HG02973 (cell line): ENCODE data around the gene CDR2L.

ENCODE experiments used
- ATAC-seq: cut with Tn5 transposase; IDR thresholded peaks from one replicate; pipeline ENCODE4 v1.9.1; 2021; ENCODE audit warnings: moderate library complexity; ENCODE audit not compliant: unreplicated experiment

The CDR2L gene

GRCh38 chr17:74987418-74987908 is at the start of gene CDR2L:
TSS of gene CDR2L (plus strand) at chr17:74987632. CDS start at chr17:74988044, 412 bp downstream.
- peak; percentile 83 for ATAC-seq

DNA sequence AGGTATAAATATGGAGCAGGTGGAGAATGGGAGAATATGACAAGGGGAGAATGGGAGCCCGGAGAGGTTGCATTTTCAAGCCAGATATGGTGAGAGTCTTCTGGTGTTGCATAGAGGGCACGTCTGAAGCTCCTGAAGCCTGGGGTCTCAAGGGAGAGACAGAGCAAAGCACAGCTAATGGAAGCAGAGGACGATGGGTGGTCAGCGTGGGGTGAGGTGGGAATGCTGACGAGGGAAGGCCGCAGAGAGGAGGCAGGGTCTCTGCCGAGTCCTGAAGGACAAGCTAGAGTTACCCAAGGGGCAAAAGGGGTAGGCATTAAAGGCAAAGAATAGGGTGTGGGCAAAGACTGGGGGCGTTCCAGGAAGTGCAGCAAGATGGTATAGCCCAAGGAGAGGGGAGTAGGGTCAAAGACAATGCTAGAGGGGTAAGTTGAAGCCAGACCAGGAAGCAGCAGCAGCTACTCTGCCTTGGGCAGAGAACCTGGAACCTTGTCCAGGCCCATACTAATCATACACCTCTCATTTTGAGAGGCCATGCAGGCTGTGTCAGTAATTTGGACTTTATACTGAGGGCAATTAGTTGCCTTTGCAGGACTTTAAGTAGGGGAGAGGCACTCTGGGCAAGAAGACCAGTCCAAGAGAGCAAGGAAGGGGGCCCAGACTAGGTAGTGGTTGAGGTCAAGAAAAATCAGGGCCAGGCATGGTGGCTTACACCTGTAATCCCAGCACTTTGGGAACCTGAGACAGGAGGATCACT is 49.1 kb upstream of the CDR2L start:
- no peak for ATAC-seq

DNA sequence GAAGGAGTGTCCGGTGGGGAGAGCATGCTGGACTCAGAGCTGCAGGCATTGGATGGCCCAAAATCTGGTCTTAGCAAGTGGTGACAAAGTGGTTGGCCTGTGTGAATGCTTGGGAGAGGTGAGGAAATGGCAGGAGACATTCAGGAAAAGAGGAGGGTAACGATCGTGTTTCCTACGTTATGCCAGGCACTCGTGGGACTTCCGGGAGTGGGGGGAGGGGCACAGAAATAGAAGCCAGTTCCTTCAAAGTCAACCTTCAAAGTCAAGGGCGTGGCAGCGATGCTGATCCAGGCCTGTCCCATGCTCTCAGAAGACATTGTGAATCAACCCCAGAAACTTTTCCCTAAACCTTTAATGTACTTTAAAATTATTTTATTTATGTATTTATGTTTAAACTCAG is 47.9 kb upstream of the CDR2L start:
- ATAC-seq = no peak

- ATAC-seq = no peak
Observed at GRCh38 chr17:74941128-74941725, 46.2 kb upstream of the CDR2L start.

GRCh38 chr17:74943808-74944522 is 43.5 kb upstream of the CDR2L start:
- ATAC-seq = no peak

DNA sequence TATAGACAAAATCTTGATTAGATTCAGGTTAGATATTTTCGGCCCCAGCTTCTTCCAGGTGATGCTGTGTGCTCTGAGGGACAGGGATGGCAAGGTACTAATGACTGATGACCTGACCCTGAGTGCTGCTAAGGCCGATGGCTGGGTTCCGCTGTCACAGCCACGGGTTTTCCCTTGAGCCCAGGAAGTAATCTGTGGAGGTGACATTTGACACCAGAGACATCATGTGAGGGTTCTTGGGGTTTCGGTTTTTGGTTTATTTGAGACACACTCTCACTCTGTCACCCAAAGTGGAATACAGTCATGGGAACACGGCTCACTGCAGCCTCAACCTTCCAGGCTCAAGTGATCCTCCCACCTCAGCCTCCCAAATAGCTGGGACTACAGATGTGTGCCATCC is 41.9 kb upstream of the CDR2L start:
- ATAC-seq = no peak

DNA sequence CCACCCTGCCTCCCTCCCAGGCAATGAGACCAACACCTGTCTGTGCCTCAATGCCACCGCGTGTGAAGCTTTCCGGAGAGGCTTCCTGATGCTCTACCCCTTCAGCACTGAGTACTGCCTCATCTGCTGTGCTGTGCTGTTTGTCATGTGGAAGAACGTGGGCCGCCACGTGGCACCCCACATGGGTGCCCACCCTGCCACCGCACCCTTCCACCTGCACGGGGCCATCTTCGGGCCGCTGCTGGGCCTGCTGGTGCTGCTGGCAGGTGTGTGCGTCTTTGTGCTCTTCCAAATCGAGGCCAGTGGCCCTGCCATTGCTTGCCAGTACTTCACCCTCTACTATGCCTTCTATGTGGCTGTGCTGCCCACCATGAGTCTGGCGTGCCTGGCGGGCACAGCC is 40.8 kb upstream of the CDR2L start:
- ATAC-seq = no peak

GRCh38 chr17:74947041-74947754 is 40.2 kb upstream of the CDR2L start:
- ATAC-seq = no peak

DNA sequence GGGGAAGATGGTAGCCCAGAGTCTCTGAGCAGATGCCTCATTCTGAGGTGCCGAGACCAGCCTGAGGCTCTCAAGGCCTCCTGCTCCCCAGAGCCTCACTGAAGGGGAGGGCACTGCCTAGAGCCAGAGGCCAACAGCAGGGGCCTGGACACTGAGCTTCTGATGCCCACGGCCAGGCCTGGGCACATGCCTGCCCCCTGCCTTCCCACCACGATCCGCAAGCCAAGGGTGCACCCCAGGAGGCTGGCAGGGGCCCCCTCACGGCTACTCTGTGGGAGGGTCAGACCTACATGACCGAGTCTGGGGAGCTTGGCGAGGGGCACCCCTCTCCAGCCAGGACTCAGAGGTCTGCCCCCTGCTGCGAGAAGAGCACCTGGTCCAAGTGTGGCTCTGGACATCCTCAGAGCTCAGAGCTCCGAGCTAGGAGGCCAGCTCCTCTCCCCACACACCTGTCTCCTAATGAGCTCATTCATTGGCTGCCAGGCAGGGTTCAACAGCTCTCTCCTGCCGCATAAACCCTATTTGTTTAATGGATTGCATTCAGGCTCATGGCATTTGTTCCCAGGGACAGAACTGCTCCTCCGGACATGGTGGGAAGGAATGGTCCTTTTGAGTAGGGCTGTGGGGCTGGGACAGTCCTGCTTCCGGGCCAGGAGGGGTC is 37.8 kb upstream of the CDR2L start:
- no peak for ATAC-seq

- ATAC-seq = no peak
Observed at GRCh38 chr17:74950207-74950606, 37.2 kb upstream of the CDR2L start.

DNA sequence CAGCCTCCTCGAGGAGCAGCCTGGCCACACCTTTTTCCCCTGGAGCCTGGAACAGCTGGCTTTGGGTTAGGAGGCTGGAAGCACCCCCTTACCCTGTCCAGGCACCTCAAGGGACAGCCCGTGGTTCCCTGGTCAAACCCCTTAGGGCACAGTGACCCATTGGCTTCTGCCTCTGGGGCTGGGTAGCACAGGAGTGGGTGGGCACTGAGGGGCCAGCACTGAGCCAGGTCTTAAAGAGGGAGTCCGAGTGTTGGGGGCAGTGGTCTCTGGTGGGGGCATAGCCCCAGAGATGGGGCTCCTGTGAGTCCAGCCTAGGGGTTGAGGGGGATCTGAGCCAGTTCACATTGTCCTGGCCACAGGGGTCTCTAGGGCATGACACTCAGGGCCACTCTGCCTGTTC is 36.4 kb upstream of the CDR2L start:
- no peak for ATAC-seq

DNA sequence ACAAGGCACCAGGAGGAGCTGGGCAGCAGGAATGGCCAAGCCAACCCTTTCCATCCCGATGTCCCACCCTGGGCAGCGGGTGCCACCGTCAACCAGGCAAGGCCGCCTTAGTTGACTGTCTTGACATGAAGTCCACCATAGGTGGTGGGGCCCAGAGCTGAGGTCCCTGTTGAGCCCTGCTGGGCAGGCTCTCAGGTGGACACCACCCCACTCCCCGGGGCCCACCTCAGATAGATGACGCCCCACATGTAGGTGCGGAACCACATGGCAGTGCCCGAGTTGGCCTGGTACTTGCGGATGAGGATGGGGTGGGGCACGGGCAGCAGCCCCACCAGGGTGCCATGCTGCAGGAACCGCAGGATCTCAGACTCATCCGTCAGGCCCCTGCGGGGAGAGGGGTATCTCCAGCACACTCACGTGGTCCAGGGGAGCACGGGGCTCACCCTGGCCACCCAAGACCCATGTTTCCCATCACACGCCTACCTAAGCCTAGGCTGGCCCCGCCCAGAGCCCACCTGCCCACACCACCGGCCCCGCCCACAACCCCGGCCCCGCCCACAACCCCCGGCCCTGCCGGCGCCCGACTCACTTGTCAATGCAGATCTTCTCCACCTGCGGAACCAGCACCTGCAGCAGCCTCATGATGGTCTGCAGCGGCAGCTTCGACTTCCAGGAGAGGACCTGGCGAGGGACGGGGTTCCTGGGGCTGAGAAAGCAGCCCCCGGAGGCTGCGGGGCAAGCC is 35.6 kb upstream of the CDR2L start:
- ATAC-seq = no peak

DNA sequence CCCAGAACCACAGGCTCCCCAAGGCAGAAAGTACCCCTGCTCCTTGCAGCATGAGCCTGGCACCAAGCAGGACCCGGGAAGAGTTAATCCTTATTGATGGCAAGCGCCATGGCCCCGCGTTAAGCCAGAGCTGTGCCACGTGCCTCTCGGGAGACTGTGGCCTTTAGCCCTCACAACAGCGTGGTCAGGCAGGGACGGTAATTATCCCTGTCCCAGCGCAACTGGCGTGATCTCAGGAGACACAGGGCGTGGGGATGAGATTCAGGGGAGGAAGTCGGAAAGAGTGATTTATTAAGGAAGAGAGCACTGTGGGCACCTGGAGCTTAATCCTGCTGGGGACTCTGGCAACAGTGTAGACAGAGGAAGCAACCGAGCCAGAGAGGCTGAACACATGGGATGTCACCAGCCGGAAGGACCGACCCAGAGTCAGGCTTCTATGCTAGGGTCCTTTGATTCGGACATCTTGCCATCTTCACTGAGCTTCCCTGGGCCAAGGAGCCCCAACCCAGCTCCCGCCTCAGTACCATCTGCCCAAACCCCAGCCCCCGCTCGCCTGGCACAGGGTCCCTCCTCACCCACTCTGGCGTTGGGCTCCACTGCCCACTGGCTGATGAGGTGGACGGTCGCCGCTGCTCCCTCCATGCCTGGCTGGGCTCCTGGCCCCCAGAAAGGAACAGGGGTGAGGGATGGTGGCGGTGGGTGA is 34.9 kb upstream of the CDR2L start:
- ATAC-seq = no peak

DNA sequence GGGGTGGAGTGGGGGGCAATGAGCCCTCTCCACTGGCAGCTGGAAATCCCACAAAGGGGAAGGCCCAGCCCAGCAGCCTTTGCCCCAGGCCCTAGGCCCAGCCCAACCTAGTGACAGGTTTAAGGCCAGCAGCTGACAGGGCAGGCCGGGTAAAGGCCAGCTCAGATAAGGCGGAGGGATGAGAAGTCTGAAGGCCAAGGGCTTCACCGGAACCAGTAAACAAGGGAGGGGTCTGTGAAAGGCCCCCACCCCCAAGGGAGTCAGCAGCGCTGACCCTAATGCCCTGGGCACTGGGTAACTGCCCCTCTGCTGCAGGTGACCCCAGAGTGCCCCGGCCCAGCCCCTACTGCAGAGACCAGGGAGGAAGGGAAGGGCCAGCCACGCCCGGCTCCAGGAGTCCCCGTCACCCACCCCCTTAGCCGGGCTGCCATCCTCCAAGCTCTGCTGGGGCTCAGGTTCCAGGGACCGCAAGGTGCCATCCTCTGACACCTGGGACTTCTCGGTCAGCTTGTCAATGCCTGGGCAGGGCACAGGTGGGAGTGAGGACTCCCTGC is 34.2 kb upstream of the CDR2L start:
- no peak for ATAC-seq

DNA sequence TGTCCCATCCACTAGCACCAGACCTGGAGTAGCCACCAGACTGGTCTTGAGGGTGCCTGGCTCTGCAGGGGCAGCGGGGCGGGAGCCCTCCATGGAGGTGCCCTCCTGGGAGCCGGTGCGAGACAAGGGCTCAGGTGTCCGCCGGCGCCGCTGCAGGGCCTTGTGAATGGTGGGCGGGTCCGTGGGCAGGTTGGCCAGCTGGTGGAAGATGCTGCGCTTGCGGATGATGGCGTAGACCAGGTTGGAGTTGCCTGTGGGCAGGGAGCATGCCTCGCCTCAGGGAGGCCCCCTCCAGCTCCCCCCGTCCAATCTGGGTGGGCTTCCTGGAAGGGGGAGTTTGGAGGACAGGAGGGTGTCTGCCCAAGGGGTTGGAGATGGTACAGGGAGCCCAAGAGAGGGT is 33.3 kb upstream of the CDR2L start:
- no peak for ATAC-seq

DNA sequence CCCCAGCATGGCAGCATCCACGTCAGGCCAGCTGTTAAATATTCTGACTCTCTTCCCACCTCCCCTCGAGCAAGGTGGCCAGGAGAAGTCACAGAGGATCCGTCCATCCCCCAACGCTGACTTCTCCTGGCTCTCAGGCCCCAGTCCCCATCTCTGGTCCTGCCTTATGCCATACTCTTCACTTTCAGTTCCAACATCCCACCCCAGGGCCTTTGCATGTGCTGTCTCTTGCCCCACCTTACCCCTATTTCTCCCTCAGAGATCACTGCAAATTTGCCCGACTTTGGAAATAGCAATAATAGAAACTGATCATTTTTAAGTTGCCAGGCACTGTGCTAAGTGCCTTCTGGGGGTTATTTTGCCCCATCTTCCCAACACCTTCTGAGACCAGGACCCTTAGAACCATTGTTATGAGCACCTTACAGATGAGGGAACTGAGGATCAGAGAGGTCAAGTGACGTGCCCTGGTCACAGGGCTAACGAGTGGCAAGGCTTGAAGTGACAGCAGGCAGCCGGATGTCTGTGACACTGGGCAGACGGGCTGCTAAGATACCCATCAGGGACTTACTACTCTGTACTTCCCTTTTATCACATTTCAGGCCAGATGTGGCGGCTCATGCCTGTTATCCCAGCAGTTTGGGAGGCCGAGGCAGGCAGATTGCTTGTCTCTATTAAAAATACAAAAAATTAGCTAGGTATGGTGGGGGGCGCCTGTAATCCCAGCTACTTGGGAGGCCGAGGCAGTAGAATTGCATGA is 32.6 kb upstream of the CDR2L start:
- no peak for ATAC-seq

DNA sequence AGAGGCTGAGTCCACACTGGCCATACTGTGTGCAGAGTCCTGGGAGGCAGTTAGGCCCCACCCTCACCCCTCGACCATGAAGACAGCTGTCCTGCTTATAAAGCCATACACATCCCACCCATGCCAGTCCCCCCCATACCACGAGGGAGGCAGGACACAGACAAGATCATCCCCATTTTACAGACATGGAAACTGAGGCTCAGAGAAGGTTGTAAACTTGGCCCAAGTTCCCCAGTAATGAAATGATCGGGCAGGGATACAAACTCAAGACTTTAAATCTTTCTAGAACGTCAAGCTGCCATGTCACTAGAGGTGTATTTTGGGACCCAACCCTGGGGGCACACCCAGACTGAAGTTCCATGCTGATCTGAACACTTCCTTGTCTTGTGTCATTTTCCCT is 31.3 kb upstream of the CDR2L start:
- no peak for ATAC-seq

DNA sequence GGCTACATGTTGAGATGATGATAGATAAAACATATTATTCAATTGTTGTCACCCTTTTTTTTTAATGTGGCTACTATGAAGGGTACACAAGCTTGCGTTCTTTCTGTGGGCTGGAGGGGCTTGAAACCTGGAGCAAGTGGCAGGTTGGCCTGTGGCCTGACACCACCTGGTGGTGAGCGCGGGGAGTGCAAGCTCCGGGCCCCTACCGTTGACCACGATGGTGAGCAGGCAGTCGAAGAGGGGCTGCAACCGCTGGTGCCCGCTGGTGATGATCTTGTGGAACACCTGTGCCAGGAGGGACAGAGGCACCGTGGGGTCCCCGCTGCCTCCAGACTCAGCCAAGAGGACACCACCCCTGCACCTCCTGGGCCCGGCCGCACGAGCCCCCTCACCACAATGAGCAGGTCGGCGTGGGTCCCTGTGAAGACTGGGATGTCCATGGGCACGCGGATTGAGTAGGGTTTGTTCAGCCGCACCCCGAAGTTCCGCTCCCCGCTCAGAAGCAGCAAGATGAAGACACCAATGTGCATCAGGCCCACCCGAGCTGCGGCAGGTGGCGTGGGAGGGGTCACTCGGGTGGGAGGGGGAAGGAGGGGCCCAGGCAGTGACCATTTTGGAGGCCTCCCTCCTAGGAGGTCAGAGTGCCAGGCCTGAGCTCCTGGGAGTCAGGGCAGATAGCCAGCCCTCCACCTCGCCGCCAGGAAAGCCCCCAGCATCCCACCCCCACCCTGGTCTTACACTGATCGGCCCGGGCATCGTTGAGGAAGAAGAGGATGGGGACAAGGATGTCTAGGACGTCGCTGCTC is 29.3 kb upstream of the CDR2L start:
- no peak for ATAC-seq
